HG02970 (cell line): ENCODE measurements around the gene MITF.

Source experiments
- ATAC-seq: cut with Tn5 transposase; IDR thresholded peaks from one replicate; pipeline ENCODE4 v1.9.1; 2021; ENCODE audit warnings: mild to moderate bottlenecking, moderate library complexity, moderate number of reproducible peaks; ENCODE audit not compliant: unreplicated experiment, low FRiP score

MITF gene

GRCh38 chr3:69867941-69868505 is 128.8 kb downstream of the MITF start:
- no peak for ATAC-seq

- ATAC-seq = no peak
Measured at GRCh38 chr3:69868841-69869420, 129.7 kb downstream of the MITF start.

GRCh38 chr3:69869643-69870042 is 130.4 kb downstream of the MITF start:
- ATAC-seq = no peak

DNA sequence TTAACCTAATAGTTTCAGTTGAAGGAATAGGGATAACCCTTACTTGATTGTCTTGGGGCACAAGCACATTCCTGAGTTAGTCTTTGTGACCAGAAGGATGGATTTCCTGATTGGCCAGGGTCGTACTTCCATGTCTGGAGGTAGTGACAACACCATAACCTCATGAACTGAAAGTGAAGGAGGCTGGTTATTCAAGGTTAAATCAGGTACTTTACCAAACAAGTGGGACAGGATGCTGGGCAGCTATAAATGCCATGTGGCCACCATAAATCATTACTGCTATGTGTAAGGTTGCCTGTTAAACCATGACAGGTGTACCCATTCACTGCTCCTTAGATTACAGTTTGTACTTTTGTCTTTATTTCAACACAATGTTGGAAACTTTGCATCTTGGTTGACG is 132.0 kb downstream of the MITF start:
- no peak for ATAC-seq

DNA sequence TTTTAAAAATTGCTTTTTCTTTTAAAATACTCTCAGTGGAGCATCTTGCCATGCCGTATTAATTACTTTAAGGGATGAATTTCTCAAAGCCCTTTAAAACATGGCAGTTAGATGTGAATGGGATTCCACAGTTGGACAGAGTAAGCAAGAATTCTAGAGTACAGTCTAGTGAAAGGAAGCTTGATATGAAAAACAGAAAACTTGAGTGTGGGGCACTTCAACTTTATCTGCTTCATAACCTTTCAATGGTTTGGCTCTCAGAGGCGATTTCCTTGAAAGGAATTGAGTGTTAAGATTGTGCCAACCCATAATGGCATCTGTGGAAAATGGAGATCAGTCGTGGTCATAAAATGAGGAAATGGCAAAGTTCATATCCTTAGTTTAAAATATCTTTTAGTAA is 132.6 kb downstream of the MITF start:
- ATAC-seq = no peak

GRCh38 chr3:69872783-69873378 is 133.6 kb downstream of the MITF start:
- no peak for ATAC-seq

DNA sequence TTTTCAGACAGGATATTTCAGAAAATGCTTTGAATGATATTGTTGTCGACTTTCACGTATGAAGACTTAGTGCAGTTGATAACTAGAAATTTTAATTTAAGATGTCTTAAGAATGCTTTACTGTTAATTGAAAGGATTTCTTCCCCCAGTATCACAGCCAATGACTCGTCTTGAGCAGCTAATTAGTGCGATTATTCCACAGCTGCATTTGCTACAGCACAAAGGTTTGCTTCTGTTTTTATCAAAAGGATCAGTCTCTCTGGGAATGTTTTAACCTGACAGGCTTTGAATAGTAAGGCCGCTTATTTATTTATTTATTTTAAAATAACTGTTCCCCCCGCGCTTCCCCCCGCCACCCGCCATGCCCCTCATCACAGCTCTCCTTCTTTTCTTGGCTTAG is 136.8 kb downstream of the MITF start:
- ATAC-seq = no peak

- ATAC-seq = no peak
Measured at GRCh38 chr3:69878254-69878653, 139.0 kb downstream of the MITF start.

DNA sequence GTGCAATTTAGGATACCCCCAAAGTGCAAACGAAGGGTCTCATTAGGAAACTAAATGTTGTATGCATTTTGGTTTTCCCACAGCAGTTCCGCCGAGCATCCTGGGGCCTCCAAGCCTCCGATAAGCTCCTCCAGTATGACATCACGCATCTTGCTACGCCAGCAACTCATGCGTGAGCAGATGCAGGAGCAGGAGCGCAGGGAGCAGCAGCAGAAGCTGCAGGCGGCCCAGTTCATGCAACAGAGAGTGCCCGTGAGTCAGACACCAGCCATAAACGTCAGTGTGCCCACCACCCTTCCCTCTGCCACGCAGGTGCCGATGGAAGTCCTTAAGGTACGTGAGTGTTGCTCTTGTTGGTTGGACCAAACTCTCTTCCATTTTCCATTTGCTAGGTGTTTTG is 139.8 kb downstream of the MITF start:
- ATAC-seq = no peak

DNA sequence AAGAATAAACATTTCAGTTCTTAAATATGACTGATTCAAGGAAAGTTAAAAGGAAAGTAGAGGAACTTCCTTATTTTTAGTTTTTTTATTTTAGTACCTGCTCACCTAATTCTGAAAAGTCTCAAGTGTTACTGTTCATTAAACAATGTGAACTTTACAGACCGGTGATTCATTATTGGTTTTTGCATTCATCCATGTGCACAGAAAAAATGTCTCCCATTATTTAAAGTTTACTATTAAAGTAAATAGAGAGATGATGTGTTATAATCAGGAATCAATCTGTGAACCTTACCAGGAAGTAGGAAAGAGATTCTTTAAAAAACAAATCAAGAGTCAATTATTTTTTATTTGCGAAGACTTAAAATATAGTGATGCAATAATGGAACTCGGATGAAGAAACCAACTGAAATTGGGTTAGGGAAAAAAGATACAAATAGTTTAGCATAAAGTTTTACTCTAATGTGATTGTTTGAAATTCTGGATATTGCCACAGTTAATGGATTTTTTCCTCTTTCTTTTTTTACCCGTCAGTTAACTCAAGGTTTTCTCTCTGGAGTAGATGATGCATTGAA is 140.9 kb downstream of the MITF start:
- no peak for ATAC-seq

- no peak for ATAC-seq
Measured at GRCh38 chr3:69881051-69881450, 141.8 kb downstream of the MITF start.

GRCh38 chr3:69881756-69882428 is 142.6 kb downstream of the MITF start:
- ATAC-seq = no peak

DNA sequence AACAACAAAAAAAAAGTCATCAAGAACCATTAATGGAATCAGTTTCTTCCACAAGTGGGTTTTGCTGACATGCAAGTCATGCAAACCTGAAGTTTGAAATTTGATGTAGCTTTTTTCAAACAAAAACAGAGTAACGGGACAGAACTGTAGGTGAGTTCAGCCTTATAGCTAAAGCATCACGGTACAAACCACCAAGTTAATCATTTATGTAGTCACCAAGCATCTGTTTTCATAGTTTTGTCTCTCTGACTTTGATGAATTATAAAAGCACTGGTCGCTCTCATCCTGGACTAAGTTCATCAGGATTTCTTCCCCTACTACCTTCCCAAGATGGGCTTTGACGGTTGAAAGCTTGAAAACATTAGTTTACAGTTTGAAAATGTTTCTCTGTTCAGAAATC is 143.3 kb downstream of the MITF start:
- no peak for ATAC-seq

DNA sequence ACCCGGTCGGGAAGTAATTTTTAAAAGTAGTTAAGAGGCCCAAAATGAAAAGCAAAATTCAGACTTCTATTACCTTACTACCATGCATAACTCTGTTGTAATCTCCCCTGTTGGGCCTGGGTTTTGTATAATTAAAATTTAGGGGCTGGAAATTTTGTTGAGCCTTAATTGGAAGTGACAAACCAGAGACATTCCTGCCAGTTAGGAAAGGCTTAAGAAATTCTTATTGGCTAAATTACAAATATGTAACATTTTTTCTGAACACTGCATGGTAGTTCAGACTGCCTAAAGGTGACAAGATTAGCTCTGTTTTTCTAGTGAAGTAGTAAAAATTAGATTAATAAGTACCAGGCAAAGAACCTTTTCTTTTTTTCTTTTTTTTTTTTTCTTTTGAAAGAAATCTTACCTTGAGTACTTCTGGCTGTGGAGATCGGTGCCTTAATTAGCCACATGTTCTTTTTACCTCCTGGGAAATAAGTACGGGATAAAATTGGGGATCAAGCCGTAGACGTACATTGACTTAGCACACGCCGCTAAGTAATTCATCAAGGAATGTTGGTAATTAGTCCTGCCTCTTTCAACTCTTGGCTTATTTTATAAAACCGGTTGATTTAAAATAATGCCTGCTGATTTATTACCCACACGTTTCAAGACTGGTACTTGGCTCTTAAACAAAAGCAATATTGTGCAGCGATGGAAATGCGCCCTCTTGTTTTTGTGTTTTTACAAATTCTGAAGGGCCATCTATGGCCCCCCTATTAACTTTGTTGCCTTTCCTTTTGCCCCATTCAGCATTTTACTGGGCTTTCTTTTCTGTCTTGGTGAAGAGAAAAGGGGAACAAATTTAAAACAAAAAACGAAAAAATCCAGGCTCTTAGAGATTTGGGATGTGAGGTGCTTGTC is 149.0 kb downstream of the MITF start:
- ATAC-seq = no peak

GRCh38 chr3:69888943-69889315 is 149.7 kb downstream of the MITF start:
- ATAC-seq = no peak

- ATAC-seq = no peak
Measured at GRCh38 chr3:69890084-69890483, 150.8 kb downstream of the MITF start.

GRCh38 chr3:69890691-69891090 is 151.4 kb downstream of the MITF start:
- no peak for ATAC-seq

- no peak for ATAC-seq
Measured at GRCh38 chr3:69892706-69893105, 153.4 kb downstream of the MITF start.

GRCh38 chr3:69893274-69893673 is 154.0 kb downstream of the MITF start:
- ATAC-seq = no peak

DNA sequence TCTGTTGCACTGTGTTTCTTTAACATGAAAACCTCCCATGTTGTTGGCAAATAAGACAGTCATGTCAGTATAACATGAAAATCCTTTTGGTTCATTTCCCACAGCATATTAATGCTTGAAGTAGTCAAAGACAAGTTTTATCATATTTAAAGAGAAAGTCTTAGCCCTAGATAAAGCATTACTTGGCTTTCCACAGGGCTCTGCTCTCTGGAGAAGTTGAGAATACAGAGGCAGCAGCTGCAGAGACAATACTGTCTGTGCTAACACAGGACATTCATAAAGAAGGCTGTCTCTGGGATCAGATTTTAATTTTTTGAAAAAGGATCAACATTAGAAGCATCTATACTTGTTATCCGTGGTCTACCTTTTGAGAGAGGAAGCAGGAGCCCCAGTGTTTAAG is 156.8 kb downstream of the MITF start:
- ATAC-seq = no peak

DNA sequence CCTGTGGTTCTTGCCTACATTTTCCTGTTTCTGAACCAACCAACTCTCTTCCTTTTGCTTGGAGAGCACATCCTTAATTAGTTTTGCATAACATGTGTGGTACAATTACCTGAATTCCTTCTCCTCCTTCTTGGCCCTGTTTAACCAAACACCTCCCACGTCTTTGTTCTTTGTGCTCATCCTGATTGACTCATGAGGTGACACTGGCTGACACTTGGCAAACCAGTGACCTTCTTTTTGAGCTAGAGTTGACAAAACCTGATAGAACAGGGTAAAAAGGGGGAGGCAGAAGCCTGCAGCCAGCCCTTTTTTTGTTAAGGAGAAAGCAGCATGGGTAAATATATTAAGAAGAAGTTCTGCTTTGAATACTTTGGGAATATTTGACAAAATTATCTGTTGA is 161.1 kb downstream of the MITF start:
- no peak for ATAC-seq
